HAP-1 (cell line): Measurements from ENCODE around the gene SERHL2.
"Not testable (repeated sequence)": the region's sequence is repeated elsewhere in the genome, so short reads cannot be mapped to it uniquely, and the experiment has no call there.

Experiments
- DNase-seq, 2 experiments: peaks; one replicate each; pipeline ENCODE4 v3.0.0-alpha.2; 2016 to 2020; ENCODE audit warnings: low spot score in 2 of 2
- H3K27me3 ChIP-seq: fragments of 250-450 bp; sonication (Bioruptor Pico); 2 replicates; pipeline ENCODE4 v1.5.1; 2020; ENCODE audit warnings: low read depth, mild to moderate bottlenecking, moderate library complexity
- H3K36me3 ChIP-seq: fragments of 250-450 bp; sonication (Bioruptor Pico); replicated peaks from 2 replicates; pipeline ENCODE4 v1.5.1; 2020; ENCODE audit warnings: mild to moderate bottlenecking
- H3K4me1 ChIP-seq: fragments of 250-450 bp; sonication (Bioruptor Pico); 2 replicates; pipeline ENCODE4 v1.5.1; 2020; ENCODE audit warnings: mild to moderate bottlenecking
- H3K4me3 ChIP-seq: fragments of 250-450 bp; sonication (Bioruptor Pico); 2 replicates; pipeline ENCODE4 v1.5.1; 2020; ENCODE audit warnings: mild to moderate bottlenecking, moderate library complexity
- H3K9me3 ChIP-seq: fragments of 250-450 bp; sonication (Bioruptor Pico); 2 replicates; pipeline ENCODE4 v1.5.1; 2020; ENCODE audit warnings: mild to moderate bottlenecking, moderate library complexity
- in situ Hi-C: fragments of 300-500 bp; cut with MboI; formaldehyde crosslinking; loops from 3 replicates; pipeline ENCODE4 v1.14.3; 2020; ENCODE audit warnings: low sequenced_read_pairs, inconsistent platforms, mixed read lengths

The SERHL2 gene

GRCh38 chr22:42591987-42592386, 38.2 kb downstream of the SERHL2 start:
- Histone ChIP-seq H3K4me1 (no peaks in the 10 kb centered on the region), H3K36me3 (peaks cover 79% of the 10 kb centered on the region), H3K27me3 (no peaks in the 10 kb centered on the region), H3K4me3 (no peak overlapping the region), H3K9me3 (no peaks in the 10 kb centered on the region)
- in situ Hi-C loops: no loop called here
- DNase-seq: no peak

- no peaks in the 10 kb centered on the region for H3K9me3 ChIP-seq
- H3K27me3 ChIP-seq: no peaks in the 10 kb centered on the region
- no peaks in the 10 kb centered on the region for H3K4me1 ChIP-seq
- DNase-seq: no peak
- no peak overlapping the region for H3K4me3 ChIP-seq
- in situ Hi-C loops: no loop called here
- H3K36me3 ChIP-seq: peaks cover 85% of the 10 kb centered on the region
Observed at GRCh38 chr22:42595434-42595833, 41.7 kb downstream of the SERHL2 start.

- Histone ChIP-seq H3K36me3 (peaks cover 87% of the 10 kb centered on the region), H3K27me3 (no peaks in the 10 kb centered on the region), H3K4me1 (no peaks in the 10 kb centered on the region), H3K9me3 (no peaks in the 10 kb centered on the region), H3K4me3 (no peak overlapping the region)
- DNase-seq: no peak
- in situ Hi-C loops: no loop called here
Observed at GRCh38 chr22:42596336-42596735, 42.6 kb downstream of the SERHL2 start.

- Histone ChIP-seq H3K4me1 (no peaks in the 10 kb centered on the region), H3K36me3 (peaks cover 87% of the 10 kb centered on the region), H3K9me3 (no peaks in the 10 kb centered on the region), H3K4me3 (no peak overlapping the region), H3K27me3 (no peaks in the 10 kb centered on the region)
- in situ Hi-C loops: no loop called here
- DNase-seq: no peak
Observed at GRCh38 chr22:42596863-42597530, 43.2 kb downstream of the SERHL2 start.

GRCh38 chr22:42601879-42602465, 48.2 kb downstream of the SERHL2 start:
- Histone ChIP-seq H3K4me3 (no peak overlapping the region), H3K9me3 (no peaks in the 10 kb centered on the region), H3K4me1 (no peaks in the 10 kb centered on the region), H3K36me3 (peaks cover 62% of the 10 kb centered on the region), H3K27me3 (no peaks in the 10 kb centered on the region)
- DNase-seq: no peak
- in situ Hi-C loops: no loop called here

GRCh38 chr22:42602470-42602869, 48.7 kb downstream of the SERHL2 start:
- peaks cover 57% of the 10 kb centered on the region for H3K36me3 ChIP-seq

GRCh38 chr22:42603427-42603826, 49.7 kb downstream of the SERHL2 start:
- H3K9me3 ChIP-seq: no peaks in the 10 kb centered on the region
- no peak for DNase-seq
- in situ Hi-C loops: no loop called here
- H3K27me3 ChIP-seq: no peaks in the 10 kb centered on the region
- no peaks in the 10 kb centered on the region for H3K4me1 ChIP-seq
- no peak overlapping the region for H3K4me3 ChIP-seq
- H3K36me3 ChIP-seq: peaks cover 52% of the 10 kb centered on the region

More at GRCh38 chr22:42602470-42602869, 48.7 kb downstream of the SERHL2 start:
- DNase-seq: no peak
- H3K4me1 ChIP-seq: no peaks in the 10 kb centered on the region
- H3K27me3 ChIP-seq: no peaks in the 10 kb centered on the region
- H3K4me3 ChIP-seq: no peak overlapping the region
- H3K9me3 ChIP-seq: no peaks in the 10 kb centered on the region
- in situ Hi-C loops: no loop called here

- Histone ChIP-seq H3K9me3 (no peaks in the 10 kb centered on the region), H3K27me3 (no peaks in the 10 kb centered on the region), H3K36me3 (peaks cover 52% of the 10 kb centered on the region), H3K4me3 (no peak overlapping the region), H3K4me1 (no peaks in the 10 kb centered on the region)
- in situ Hi-C loops: no loop called here
- DNase-seq: no peak
Observed at GRCh38 chr22:42604403-42604802, 50.6 kb downstream of the SERHL2 start.

- in situ Hi-C loops, H3K4me1 ChIP-seq, H3K27me3 ChIP-seq, DNase-seq, H3K9me3 ChIP-seq, H3K4me3 ChIP-seq: not testable (repeated sequence)
- peaks cover 52% of the 10 kb centered on the region for H3K36me3 ChIP-seq
Observed at GRCh38 chr22:42607641-42608040, 53.9 kb downstream of the SERHL2 start.

GRCh38 chr22:42608136-42608822, 54.5 kb downstream of the SERHL2 start:
- H3K4me1 ChIP-seq: peaks cover 8% of the 10 kb centered on the region
- no peak overlapping the region for H3K4me3 ChIP-seq
- in situ Hi-C loops: no loop called here
- no peak for DNase-seq
- peaks cover 53% of the 10 kb centered on the region for H3K36me3 ChIP-seq
- H3K9me3 ChIP-seq: no peaks in the 10 kb centered on the region
- H3K27me3 ChIP-seq: no peaks in the 10 kb centered on the region

- peaks cover 9% of the 10 kb centered on the region for H3K4me1 ChIP-seq
- in situ Hi-C loops: no loop called here
- peaks cover 54% of the 10 kb centered on the region for H3K36me3 ChIP-seq
- H3K9me3 ChIP-seq: no peaks in the 10 kb centered on the region
- no peak for DNase-seq
- no peaks in the 10 kb centered on the region for H3K27me3 ChIP-seq
- H3K4me3 ChIP-seq: no peak overlapping the region
Observed at GRCh38 chr22:42608823-42609361, 55.1 kb downstream of the SERHL2 start.

- in situ Hi-C loops: no loop called here
- H3K9me3 ChIP-seq: no peaks in the 10 kb centered on the region
- no peaks in the 10 kb centered on the region for H3K27me3 ChIP-seq
- H3K36me3 ChIP-seq: peaks cover 58% of the 10 kb centered on the region
- H3K4me3 ChIP-seq: no peak overlapping the region
- no peak for DNase-seq
- peaks cover 9% of the 10 kb centered on the region for H3K4me1 ChIP-seq
Observed at GRCh38 chr22:42610186-42610585, 56.4 kb downstream of the SERHL2 start.

GRCh38 chr22:42611051-42611450, 57.3 kb downstream of the SERHL2 start:
- no peaks in the 10 kb centered on the region for H3K9me3 ChIP-seq
- H3K4me1 ChIP-seq: peaks cover 14% of the 10 kb centered on the region
- H3K4me3 ChIP-seq: no peak overlapping the region
- DNase-seq: no peak
- no peaks in the 10 kb centered on the region for H3K27me3 ChIP-seq
- in situ Hi-C loops: no loop called here
- peaks cover 51% of the 10 kb centered on the region for H3K36me3 ChIP-seq

GRCh38 chr22:42612336-42612735, 58.6 kb downstream of the SERHL2 start:
- Histone ChIP-seq H3K27me3 (no peaks in the 10 kb centered on the region), H3K4me1 (peaks cover 14% of the 10 kb centered on the region), H3K4me3 (no peak overlapping the region), H3K36me3 (peaks cover 51% of the 10 kb centered on the region), H3K9me3 (no peaks in the 10 kb centered on the region)
- in situ Hi-C loops: no loop called here
- DNase-seq: no peak
